Activated CD4-positive, CD25-positive, alpha-beta regulatory T cell treated with anti-CD3 and anti-CD28 coated beads, Interleukin-2, amount 50 U/mL, for 24 hours (primary cell): ENCODE data around the gene REEP3.

ENCODE experiments used
- ATAC-seq, 2 donors: fragments of 150-1000 bp; cut with Tn5 transposase; one replicate each; pipeline ENCODE4 v1.10.0; 2021; ENCODE audit warnings: mild to moderate bottlenecking in 1 of 2, moderate library complexity in 1 of 2

Gene REEP3

GRCh38 chr10:63591600-63592379, 70.6 kb downstream of the REEP3 start:
- ATAC-seq: no peak

GRCh38 chr10:63593576-63593975, 72.4 kb downstream of the REEP3 start:
- no peak for ATAC-seq

- ATAC-seq: no peak
Observed at GRCh38 chr10:63595072-63595471, 73.9 kb downstream of the REEP3 start.

- ATAC-seq: no peak
Observed at GRCh38 chr10:63596924-63597323, 75.7 kb downstream of the REEP3 start.

- ATAC-seq: no peak
Observed at GRCh38 chr10:63600540-63600939, 79.3 kb downstream of the REEP3 start.

GRCh38 chr10:63603709-63604445, 82.7 kb downstream of the REEP3 start:
- ATAC-seq: no peak

GRCh38 chr10:63605197-63605967, 84.2 kb downstream of the REEP3 start:
- ATAC-seq: no peak

GRCh38 chr10:63608511-63608910, 87.3 kb downstream of the REEP3 start:
- peak in 1 of 2 donors; percentile 30 for ATAC-seq

- peak; percentile 72 to 86 for ATAC-seq
Observed at GRCh38 chr10:63611078-63611477, 89.9 kb downstream of the REEP3 start.

GRCh38 chr10:63614371-63614891, 93.2 kb downstream of the REEP3 start:
- no peak for ATAC-seq

- no peak for ATAC-seq
Observed at GRCh38 chr10:63618552-63618951, 97.4 kb downstream of the REEP3 start.

- no peak for ATAC-seq
Observed at GRCh38 chr10:63619426-63619825, 98.2 kb downstream of the REEP3 start.

- no peak for ATAC-seq
Observed at GRCh38 chr10:63622097-63622496, 100.9 kb downstream of the REEP3 start.

- no peak for ATAC-seq
Observed at GRCh38 chr10:63624701-63625100, 103.5 kb downstream of the REEP3 start.

GRCh38 chr10:63627396-63627795, 106.2 kb downstream of the REEP3 start:
- ATAC-seq: no peak

- no peak for ATAC-seq
Observed at GRCh38 chr10:63627881-63628296, 106.7 kb downstream of the REEP3 start.

- ATAC-seq: no peak
Observed at GRCh38 chr10:63628526-63629362, 107.5 kb downstream of the REEP3 start.

GRCh38 chr10:63629363-63630084, 108.3 kb downstream of the REEP3 start:
- ATAC-seq: peak; percentile 69

- peak; percentile 69 to 70 for ATAC-seq
Observed at GRCh38 chr10:63630085-63630930, 109.1 kb downstream of the REEP3 start.

GRCh38 chr10:63630931-63631680, 109.9 kb downstream of the REEP3 start:
- no peak for ATAC-seq
